GM21529 (cell line): Measurements from ENCODE around the gene SPTBN1.
"Not testable (repeated sequence)": the region's sequence is repeated elsewhere in the genome, so short reads cannot be mapped to it uniquely, and the experiment has no call there.

Experiments
- ATAC-seq: cut with Tn5 transposase; IDR thresholded peaks from one replicate; pipeline ENCODE4 v1.9.1; 2021; ENCODE audit not compliant: unreplicated experiment

Gene SPTBN1

GRCh38 chr2:54499661-54500060, 43.5 kb downstream of the SPTBN1 start:
- ATAC-seq: no peak

DNA sequence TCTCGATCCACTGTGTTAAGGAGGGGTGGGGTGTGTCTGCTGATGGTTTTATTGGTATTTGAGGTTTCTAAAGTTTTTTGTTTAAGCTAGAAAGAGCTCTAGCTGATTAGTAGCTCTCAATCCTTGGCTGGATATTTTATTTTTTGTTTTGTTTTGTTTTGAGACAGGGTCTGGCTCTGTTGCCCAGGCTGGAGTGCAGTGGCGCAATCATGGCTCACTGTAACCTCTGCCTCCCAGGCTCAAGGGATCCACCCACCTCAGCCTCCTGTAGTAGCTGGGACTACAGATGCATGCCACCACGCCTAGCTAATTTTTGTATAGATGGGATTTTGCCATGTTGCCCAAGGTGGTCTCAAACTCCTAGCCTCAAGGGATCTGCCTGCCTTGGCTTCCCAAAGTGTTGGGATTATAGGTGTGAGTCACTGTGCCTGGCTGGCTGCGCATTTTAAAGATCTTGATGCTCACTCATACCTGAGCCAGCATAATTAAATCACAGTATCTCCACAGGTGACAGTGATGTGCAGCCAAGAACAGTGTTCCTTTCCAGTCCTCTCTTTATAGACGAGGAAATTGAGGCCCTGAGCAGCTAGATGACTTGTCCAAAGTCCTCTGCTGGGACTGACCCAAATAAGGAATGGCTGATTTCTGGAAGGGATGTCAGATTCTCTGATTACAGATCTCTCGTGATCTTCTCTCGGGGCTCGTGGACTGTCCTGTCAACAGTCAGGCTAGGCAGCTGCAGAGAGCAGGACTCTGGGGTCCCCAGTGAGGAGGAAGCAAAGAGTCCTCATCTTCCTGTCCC, 44.5 kb downstream of the SPTBN1 start:
- ATAC-seq: no peak

DNA sequence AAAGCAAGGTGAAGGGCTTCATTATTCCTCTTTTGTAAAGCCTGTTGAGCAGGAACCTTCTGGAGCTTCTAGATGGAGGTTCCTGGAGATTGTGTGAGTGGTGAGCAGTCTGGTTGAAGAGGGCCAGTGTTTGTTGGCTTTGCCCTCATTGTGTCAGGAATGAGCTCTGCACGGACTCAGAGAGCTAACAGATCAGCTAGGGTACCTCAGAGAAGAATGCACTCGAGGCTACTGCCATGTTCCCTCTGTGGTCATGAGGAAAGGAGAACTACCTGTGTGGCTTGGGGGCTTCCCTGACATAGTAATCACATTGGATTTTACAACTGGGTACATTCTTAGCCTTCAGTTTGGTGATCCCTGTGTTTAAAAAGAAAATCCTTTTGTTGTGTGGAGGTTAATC, 46.6 kb downstream of the SPTBN1 start:
- no peak for ATAC-seq

DNA sequence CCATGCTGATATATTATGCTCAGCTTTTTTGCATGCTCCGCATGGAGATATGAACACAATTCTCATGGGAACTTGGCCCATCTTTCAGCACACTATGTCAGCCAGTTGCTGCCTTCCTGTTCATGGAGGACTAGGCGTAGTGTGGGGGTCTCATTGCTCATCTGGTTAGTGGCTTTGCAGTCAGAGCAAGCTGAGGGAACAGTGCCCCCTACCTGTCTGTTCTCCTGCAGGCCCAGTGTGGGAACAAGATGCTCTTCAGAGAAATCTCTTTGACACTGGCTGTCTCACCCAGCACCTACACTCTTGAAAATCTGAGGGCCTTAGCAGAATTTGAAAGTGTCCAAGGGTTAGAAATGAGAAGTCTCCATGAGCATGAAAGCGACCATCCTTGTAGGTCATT, 47.1 kb downstream of the SPTBN1 start:
- ATAC-seq: peak; percentile 57

DNA sequence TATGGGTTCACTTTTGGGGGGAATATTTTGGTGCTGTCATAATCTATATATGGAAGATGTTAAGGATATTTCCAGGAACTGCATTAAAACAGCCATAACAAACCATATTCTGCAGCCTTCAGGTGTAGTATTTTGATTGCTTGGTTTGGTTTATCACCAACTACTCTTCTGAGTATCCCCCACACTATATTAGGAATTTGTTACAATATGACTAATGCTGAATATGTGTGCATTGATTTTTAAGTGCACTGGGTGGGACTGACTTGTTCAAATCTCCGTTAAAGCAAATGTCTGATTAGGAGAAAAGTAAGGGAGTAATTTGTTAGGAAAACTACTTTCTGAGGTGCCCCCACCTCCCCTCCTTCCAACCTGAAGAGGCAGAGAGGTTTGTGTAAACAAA, 47.7 kb downstream of the SPTBN1 start:
- ATAC-seq: no peak

GRCh38 chr2:54504866-54505265, 48.7 kb downstream of the SPTBN1 start:
- ATAC-seq: no peak

- ATAC-seq: no peak
Observed at GRCh38 chr2:54508541-54508940, 52.4 kb downstream of the SPTBN1 start.

DNA sequence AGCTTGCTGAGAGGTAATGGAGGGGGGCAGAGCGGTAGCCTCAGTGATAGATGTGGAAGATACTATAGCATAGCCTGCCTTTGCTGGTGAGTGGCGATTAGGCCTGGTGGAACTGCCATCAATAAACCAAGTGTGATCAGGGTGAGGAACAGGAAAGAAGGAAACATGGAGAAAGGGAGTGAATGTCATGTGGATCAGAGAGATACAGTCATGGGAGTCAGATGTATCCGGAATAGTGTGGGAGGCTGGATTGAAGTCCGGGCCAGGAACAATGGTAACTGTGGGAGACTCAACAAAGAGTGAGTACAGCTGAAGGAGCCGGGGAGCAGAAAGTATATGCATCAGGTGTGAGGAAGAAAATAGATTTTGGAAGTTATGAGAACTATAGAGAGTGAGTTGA, 52.9 kb downstream of the SPTBN1 start:
- not testable (repeated sequence) for ATAC-seq

- ATAC-seq: no peak
Observed at GRCh38 chr2:54510916-54511315, 54.8 kb downstream of the SPTBN1 start.

- no peak for ATAC-seq
Observed at GRCh38 chr2:54512183-54512582, 56.1 kb downstream of the SPTBN1 start.

DNA sequence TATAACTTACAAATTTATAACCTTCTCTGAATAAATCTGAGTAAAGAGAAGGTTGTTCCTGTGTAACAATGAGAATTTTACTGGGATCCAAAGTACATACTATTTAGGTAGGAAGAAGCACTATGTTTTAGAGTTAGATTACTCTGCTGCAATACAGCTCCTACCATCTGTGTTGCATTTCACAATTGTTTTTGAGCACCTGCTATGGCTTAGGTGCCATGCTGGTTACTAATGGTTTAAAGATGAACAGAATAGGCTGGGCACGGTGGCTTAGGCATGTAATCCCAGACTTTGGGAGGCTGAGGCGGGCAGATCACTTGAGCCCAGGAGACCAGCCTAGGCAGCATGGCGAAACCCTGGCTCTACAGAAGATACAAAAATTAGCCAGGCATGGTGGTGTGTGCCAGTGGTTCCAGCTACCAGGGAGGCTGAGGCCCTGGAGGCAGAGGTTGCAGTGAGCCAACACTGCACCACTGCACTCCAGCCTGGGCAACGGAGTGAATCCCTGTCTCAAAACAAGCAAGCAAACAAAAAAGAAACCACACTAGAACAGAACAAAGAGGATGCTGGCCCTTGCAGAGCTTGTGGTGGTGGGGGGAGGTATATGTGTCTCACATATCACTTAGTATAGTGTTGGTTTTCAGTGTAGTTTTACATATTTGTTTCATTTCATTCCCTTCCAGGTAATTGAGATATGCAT, 56.7 kb downstream of the SPTBN1 start:
- no peak for ATAC-seq

DNA sequence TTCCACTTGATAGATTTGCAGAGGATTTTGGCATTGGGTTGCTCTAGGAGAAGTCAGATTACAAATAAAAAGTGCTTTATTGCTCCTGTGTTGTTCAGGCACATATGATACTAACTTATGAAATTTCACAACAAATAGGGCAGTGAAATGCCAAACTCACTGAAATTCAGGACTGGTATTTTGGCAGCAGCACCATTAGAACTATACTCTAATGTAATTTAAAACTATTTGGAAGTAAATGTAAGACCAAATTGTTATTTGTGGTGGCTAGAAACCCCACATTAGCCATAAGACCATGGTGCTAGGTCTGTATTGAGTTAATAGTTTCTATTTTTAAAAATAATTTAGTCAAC, 57.2 kb downstream of the SPTBN1 start:
- no peak for ATAC-seq

DNA sequence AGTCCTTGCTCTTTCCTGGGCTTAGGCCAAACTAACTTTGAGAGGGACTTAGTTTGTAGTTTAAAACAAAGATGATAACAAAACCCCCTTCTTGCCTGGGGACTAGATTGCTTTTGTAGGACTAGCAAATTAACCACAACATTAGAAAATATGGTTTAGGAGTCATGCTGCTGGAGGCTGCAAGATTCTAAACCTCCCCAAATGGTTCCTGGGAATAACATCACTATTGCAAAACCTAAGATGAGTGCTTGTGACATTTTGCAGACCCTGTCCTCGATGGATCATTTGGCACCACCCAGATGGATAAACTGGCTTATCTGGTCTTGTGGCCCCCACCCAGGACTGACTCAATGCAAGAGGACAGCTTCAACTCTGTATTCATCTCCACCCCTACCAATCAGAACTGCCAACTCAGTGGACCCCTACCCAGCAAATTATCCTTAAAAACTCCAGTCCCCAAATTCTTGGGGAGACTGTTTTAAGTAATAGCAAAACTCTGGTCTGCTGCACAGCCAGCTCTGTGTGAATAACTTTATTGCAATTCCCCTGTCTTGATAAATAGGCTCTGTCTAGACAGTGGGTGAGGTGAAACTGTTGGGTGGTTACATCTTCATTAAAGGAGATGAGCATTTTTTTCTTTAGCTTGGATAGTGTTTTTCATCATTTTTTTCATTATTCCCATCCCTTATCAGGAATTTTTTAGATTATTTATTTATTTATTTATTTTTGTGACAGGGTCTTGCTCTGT, 58.9 kb downstream of the SPTBN1 start:
- no peak for ATAC-seq

GRCh38 chr2:54516842-54517241, 60.7 kb downstream of the SPTBN1 start:
- ATAC-seq: no peak

DNA sequence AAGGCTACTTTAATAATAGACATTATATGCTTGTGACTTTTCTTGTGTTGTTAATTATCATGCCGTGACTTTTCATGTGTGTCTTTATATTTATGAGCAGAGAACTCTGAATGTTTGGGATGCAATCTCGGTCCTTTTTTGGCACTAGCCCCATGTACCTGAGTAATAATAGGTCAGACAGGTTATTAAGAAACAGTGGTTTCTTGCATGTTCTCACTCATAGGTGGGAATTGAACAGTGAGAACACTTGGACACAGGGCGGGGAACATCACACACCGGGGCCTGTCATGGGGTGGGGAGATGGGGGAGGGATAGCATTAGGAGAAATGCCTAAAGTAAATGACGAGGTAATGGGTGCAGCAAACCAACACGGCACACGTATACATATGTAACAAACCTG, 61.9 kb downstream of the SPTBN1 start:
- not testable (repeated sequence) for ATAC-seq

GRCh38 chr2:54518430-54518829, 62.3 kb downstream of the SPTBN1 start:
- no peak for ATAC-seq

GRCh38 chr2:54519841-54520459, 63.8 kb downstream of the SPTBN1 start:
- ATAC-seq: no peak

DNA sequence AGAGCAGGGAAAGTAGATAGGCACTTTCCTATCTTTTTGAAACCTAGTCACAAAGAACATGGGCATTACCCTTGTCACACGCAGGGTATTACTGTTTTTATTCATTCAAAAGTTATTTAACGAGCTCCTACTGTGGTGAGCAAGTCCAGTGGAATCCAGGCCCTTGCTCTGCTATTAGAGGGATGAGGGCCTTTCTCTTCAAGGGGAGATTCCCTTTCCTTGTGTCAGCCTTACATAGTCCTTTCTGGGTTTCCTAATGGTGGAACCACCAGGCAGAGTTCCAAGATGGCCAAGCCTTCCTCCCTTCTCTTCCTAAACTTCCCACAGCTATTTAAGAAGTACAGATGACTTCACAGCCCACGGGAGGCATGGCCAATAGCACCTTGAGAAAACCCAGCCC, 64.6 kb downstream of the SPTBN1 start:
- no peak for ATAC-seq

DNA sequence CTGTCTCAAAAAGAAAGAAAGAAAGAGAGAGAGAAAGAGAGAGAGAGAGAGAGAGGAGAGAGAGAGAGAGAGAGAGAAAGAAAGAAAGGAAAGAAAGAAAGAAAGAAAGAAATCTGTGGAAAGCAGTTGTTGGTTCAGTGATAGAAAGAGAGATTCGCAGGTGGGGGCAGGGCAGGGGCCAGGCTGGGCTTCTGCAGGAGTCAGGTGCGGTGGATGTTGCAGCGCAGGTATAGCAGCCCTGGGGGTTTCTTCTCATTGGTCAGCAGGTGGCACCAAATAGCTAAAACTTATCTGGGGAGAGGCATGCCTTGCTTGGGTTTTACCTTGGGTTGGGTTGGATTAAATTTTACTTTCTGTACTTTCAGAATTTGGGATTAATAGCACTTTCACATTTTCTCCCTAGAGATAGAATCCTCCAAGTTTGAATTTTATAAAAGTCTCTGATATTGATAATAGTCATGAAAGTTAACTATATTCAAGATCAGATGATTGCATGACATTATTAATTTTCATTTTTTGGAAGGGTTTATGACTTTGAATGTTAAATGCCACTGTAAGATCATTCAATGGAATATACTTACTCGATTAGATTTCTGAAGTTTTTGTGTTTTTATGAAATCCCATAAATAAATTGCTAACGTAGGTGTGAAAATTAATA, 66.6 kb downstream of the SPTBN1 start:
- peak; percentile 82 for ATAC-seq

DNA sequence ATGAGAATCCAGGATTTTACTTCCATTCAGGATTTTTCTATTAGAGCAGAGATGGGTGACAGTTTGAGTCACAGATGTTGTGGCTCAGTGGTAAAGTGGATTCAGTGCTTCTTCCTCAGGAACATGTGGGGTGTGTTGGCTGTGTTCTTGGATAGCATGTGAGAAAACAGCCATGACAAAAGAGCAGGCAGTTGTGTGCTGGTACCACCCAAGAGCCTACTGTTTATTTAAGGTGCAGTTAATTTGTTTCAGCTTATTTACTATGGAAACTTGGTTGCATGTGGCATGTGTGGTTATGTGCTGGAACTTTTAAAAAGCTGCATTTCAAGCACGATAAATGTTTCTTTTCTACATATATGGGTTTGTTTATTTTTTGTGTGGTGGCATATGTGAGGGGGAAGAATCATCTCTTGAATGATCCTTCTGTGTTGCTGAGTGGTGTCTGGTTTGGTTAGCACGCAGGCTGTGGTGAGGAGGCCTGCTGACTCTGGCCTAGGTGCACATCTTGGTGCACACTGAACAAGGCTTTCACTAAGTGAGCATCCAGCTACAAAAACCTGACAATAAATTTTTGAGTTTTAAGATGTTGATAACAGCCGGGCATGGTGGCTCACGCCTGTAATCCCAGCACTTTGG, 67.3 kb downstream of the SPTBN1 start:
- ATAC-seq: no peak
